GM19372 (cell line): ENCODE data around the gene ACAP2.

ENCODE experiments used
- ATAC-seq: cut with Tn5 transposase; IDR thresholded peaks from one replicate; pipeline ENCODE4 v1.9.1; 2021; ENCODE audit warnings: mild to moderate bottlenecking, low read depth, moderate library complexity; ENCODE audit not compliant: unreplicated experiment

ACAP2 gene

GRCh38 chr3:195224980-195225580 is 217.7 kb downstream of the ACAP2 start:
- ATAC-seq = no peak
